GM18861 (cell line): ENCODE measurements around the gene CCDC157.

Experiments used
- ATAC-seq: cut with Tn5 transposase; IDR thresholded peaks from one replicate; pipeline ENCODE4 v1.9.1; 2021; ENCODE audit not compliant: unreplicated experiment

The CCDC157 gene

DNA sequence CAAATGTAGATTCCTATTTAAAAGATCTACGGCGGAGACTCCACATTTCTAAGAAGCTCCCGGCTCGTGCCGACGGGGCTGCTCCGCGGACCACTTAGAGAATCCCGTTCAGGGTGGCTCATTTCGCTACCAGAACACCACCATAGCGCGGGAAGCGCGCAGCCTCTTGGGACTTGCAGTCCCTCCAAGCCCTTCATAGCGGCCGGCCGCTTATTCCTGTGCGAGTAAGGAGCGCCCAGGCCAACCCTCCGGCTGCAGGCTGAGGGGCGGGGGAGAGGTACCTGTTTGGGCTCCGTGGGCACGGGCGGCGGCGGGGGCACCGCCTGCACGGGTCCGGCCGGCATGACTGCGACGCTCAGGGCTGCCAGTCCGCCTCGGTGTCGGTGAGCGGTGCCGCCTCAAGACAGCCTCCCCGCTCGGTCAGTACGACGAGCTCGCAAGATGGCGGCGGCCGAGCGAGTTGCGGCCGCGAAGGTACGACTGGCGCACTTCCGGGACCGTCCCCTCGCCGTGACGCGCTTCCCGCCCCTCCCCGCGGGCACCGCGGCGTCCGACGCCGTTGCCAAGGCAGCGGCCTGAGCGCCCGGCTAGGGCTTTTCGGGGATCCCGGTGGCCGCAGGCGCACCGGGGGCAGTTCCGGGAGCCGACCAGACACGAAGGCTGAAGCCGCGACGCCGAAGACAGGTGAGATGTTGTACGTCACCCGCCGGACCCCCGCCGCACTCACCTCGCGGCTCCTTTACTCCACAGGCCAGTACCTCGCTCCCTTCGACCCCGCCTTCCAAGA, at the start of gene CCDC157, which contains the start of gene SF3A1:
CCDC157 (plus strand) TSS at position 559 of the 787 bp plus-strand sequence. CDS start 8,994 bp downstream, outside the sequence.
SF3A1 (minus strand) TSS at position 446 of the 787 bp plus-strand sequence; CDS start at position 344, 102 bp downstream.
- ATAC-seq = peak; percentile 79

DNA sequence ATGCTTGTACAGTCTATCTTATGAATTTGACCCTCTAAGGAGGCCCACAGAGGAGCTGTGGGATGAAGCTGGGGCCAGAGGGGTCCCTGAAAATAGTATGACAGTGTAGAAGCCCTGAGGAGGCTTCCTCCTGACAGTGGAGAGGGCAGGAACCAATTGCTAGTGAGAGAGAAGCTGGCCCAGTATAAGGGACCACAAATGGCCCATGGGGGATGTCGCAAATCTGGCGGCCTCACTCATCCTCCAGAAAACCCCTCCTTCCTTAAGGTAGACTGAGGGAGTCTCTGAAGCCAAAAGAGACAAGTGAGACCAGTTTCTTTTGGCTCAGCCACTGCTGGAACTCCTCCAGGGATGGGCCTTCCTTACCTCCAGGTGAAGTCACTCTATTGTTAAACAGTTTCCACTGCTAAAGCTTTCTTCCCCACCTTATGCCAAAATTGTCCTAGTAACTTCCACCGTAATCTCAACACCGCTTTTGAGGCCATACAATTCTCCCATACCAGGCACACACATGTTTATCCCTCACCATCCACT, 49.7 kb upstream of the CCDC157 start:
- no peak for ATAC-seq

DNA sequence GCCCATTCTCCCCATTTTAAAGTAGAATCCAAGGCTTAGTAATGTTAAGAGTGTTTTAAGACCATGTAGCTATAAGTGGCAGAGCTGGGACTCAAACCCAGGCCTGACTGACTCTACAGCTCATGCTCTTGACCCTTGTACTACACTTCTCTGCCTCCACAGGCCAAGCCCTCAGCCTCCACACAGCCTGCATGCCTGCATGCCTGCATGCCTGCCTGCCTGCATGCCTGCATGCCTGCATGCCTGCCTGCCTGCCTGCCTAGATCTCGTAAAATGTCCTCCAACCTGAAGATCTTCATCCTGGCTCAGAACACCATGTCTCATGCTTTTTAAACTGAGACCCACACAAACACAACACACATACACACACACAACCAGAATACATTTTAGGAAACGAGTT, 48.7 kb upstream of the CCDC157 start:
- ATAC-seq = no peak

DNA sequence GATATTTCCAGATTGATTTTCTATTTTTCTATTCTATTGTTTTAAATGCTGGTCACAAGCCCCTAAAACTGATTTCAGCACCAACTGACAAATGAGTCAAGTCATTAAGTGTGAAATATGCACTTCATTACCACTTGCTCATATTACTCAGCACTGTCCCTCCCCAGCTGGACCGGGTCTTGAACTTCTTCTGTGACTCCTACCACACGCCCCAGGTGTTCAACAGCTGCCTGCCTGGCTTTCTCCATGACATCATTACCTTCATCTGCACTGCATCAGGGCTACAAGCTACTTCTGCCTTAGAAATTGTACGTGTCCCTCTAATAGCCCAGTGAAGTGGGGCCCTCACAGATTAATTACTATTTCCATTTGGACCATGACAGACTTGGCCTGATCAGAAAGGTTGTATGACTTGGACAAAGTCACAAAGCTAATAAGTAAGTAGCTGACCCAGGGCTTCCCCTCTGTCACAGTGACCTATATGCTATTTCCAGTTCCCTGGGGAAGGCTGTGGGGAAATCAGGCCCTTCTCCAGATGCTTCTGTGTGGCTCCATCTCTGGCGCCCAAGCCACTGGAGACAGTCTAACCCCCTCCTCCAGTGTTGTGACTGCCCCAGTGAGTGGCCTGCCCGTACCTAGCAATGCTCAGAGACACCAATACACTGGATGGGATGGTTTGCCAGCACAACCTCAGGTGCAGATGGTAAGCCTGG, 48.1 kb upstream of the CCDC157 start:
- no peak for ATAC-seq

DNA sequence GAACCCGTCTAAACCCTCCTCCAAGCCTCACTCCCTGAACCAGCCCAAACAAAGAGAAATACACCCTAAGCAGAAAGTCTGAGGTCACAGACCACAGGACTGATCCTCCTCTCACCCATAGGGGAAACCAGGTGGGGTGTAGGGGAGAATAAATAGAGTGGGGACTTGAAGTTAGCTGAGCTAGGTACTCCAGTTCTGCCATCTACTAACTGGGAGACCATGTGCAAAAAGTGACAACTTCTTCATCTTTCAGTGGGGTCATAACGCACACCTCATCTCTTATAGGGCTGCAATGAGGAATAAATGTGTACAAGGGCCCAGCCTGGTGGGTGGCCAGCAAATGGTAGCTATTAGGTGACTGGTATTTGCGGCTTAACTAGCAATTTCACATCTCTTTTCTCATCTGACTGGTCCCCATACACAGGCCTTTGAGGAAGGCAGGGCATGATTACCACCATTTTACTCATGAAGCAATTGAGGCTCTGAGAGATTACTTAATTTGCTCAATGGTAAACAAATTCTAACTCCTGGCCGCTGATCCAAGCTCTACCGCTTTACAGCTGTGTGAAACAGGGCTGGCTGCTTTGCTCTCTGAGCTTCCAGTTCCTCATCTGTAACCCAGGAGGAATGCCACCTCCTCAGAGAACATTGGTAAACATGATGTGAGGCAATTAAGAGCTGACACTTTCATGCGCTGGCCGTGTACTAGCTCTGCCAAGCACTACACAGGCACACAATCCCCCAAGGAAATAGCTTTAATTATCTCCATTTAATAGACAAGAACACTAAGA, 46.7 kb upstream of the CCDC157 start:
- no peak for ATAC-seq

DNA sequence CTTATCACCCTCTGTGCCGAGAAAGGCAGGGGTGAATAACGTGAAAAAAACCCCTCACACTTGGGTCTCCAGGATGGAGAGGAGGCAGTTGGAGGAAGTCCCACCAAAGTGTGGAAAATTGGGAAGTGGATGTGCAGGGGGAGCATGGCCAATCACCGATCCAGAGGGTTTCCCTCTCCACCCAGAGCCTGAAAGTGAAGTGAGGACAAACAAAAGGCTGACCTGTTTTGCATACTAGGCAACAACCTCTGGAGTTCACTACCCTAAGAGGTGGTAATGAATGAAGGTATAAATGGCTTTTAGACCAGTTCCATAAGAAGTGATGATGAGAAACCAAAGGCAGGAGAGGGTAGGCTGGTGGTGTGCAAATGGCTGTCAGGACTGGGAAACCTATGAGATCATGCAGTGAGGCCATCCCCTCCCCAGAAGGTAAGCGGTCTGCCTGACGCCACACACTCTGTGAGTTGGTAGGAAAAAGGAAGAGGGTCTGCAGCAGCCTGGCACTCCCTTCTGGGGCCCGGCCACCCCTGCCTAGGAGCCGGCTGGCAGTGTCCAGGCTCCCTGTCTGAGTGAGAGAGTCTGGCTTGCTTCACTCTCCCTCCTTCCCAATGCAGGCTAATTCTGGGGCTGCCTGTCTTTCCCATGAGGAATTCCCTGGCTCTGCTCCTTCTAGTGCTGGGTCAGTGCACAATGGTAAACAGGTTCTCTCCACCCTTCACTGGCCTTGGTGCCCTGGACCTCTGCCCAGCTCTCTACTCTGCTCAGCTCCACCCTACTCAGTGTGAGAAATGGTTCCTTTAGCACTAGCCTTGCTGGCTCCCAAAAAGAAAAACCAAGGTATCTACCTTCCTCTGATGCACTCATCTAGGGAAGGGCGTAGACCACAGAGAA, 45.7 kb upstream of the CCDC157 start:
- ATAC-seq = no peak

DNA sequence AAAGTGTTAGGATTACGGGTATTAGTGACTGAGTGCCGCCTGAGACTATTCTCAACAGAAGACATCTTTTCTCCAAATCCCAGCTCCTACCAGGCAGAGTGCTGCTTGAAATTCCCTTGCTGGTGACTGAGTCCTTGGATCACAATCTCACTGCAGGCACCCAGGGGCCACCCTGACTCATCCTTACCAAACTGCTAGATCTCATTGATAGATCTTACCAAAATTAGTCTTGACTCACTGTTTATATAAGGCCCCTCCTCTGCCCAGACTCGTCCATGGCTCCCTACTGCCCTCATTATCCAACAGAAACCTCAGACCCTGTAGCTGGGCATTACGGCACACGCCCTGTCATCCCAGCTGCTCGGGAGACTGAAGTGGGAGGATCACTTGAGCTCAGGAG, 44.8 kb upstream of the CCDC157 start:
- ATAC-seq = no peak

DNA sequence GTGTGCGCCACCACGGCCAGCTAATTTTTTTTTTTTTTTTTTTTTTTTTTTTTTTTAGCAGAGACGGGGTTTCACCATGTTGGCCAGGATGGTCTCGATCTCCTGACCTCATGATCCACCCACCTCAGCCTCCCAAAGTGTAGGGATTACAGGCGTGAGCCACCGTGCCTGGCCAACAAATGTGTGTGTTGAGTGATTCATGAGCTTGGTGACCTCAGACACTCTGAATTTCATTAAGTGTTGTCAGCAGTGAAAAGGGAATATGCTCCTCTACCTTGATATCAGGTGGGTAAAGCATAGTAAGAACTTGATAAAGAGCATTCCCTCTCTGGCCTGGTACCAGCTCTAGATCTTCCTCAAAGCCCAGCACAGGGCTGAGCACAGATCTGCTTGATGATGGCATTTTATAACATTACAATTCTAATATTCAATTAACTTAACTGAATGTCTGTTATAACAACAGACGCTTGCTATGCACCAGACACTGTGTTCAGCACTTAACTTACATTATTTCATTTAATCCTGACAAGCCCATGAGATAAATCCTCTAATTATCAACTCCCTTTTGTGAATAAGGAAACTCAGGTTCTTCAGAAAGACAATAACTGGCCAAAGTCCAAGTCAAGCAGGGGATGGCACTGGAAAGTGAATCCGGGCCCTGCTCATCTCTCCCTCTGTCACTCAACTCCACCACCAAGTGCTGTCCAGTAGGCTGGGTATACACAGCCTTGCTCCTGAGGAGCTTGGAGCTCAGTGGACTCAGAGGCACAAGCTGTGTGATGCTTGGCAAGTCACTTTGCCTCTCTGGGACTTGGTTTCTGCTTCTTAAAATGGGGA, 43.1 kb upstream of the CCDC157 start:
- no peak for ATAC-seq

DNA sequence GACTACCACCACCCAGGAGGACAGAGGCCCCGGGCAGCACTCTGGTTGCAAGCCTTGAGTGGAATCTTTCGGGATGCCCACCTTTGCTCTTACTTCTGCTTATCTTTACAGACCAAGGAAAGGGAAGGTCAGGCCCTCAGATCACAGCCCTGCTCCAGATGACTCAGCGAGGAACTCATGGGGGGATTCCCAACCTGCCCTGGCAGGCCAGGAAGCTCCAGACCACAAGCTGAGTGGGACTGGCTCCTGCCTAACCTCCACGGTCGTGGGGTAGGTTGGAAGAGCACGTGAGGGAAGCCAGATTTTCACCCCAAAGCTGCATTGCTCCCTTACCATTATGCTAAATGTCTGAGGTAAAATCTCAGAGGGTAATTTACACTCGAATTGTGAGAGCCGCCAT, 41.9 kb upstream of the CCDC157 start:
- ATAC-seq = no peak

DNA sequence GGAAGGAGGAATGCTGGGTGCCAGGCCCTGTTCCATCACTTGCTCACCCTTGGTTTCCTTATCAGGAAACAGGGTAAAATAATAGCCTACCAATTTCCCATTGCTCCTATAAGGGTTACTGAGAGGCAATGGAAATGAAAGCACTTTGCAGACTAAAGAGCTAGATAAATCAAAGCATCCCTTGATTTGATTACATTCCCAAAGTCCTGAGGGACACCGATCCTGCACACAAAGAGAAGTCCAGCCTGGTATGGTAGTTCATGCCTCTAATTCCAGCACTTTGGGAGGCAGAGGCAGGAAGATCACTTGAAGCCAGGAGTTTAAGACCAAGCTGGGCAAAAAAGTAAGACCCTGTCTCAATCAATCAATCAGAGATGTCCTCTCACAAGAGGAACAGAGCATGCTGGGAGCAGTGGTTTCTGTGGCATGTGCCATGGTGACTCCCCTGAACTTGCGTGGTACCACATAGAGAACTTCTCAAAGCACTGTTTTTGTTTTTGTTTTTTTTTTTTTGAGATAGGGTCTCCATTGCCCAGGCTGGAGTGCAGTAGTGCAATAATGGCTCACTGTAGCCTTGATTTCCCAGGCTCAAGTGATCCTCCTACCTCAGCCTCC, 40.7 kb upstream of the CCDC157 start:
- no peak for ATAC-seq

DNA sequence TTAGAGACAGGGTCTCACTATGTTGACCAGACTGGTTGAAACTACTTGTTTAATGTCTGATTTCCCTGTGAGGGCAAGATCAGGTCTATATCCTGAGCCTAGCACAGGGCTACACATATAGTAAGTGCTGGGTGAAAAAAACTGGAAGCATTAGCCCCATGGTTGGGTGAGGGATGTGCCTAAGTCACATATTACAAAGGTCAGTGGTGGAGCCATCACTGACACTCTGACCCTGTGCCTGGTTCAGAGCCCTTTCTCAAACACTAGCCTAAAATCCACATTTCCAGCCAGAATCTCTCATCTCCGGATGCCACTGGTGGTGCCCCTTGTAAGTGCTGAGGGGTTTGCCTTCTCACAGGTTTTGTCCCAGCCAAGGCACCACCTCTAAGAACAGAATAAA, 39.0 kb upstream of the CCDC157 start:
- no peak for ATAC-seq

DNA sequence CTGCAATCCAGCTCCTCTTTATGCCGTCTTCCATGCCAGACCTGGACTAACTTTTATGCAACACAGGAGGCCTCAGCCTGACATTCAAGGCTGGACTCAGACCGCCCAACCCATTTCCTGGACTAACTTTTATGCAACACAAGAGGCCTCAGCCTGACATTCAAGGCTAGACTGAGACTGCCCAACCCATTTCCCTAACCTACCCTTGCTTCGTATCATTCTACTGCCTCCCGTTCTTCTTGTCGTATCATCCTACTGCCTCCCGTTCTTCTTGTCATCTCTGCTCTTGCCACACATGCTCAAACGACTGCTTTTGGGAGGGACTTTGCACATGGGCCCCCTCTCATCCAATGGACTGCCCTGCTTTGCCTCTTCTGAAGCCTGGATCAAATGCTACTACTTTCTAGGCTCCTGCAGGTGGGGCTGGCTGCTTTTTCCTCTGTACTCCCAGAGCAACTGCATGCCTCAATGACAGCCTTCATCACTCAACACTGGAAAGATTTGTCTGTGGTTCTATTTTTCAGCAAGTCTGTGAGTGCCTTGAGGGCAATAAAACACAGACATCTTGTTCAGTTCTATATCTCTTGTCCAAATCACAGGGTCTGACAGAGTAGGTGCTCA, 37.9 kb upstream of the CCDC157 start:
- ATAC-seq = no peak

DNA sequence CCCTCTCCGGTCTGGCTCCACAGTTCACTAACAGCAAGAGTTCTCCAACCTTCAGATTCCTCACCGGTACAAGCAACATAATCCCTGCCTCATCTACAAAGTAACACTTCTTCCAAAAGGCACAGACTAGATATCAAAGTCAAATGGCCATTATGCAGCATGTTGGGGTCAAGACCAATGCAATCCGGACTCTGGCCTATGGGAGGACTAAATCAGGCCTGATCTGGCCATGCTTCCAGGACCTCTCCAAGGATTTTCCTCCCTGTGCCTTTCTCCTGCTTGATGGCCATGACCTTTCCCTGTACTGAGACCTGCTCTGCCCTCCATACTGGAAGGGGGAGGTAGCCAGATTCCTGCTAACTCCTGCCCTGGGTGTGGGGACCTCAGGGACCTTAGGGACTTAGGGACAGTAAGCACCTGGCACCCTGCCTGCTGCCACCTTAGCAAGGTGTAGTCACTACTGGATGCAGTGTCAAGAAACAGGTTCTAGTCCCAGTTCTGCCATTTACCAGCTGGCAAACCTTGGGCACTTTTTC, 36.7 kb upstream of the CCDC157 start:
- no peak for ATAC-seq

DNA sequence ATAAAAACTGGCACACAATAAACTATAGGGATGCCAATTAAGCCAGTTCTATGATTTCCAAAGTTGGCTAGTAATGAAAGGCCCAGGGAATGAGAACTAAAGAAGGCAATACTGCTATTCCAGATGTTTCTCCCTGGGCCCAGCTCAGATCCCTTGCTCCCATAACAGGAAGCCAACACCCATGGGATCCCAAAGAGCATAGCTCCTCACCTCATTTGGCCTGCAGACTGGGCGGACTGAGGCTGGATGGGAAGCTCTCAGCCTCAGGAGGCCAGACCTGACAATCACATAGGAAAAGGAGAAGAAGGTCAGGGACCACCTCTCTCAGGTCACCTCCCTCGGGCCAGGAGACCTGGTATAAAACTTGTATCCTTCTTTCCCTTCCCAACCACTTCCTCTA, 35.3 kb upstream of the CCDC157 start:
- ATAC-seq = no peak

DNA sequence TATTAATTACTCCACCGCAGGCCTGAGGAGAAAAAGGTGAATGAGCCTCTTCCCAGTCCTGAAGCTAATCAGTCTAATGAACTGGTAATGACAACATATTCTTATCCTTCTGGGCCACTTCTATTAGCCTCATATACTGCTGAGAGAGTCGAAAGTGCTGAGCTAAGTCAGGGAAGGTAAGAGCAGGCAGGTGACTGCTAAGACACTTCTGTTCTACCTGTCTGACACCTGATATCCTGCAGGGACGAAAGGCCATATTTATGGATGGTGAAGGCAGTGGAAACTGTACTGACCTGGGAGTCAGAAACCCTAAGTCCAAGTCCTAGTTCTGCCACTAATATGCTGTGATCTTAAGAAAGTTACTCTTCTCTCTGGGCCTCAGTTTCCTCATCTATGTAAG, 33.6 kb upstream of the CCDC157 start:
- no peak for ATAC-seq

DNA sequence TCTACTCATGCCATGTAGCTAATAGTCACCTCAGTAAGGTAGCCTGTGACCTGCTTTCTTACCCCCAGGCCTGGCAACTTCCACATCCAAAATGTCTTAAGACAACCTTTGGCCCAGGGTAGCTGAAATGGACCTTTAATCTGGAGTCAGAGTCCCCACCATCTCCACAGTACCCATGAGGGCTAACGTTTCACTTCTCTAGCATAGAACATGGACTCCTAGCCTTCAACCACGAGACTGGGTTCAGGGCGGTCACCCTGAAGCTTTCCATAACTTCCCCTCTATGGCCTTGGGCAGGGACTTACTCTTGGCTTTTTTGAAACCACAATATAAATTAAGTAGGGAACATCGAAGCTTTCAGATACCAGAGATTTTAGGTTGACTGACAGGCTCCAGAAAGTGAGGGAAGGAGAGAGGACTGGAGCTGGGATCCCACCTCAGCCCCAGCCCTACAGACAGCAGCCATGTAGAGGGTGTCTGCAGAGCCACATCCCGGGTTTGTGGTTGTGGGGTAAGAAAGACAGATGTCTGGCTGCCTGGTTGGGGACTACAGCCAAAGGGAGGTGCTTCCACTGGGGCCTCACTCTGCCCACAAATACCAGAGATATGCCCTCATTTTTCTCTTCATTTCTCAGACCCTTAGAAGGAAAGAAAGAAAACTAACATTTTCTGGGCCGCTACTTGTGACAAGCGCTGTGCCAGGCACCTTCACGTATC, 32.6 kb upstream of the CCDC157 start:
- no peak for ATAC-seq

DNA sequence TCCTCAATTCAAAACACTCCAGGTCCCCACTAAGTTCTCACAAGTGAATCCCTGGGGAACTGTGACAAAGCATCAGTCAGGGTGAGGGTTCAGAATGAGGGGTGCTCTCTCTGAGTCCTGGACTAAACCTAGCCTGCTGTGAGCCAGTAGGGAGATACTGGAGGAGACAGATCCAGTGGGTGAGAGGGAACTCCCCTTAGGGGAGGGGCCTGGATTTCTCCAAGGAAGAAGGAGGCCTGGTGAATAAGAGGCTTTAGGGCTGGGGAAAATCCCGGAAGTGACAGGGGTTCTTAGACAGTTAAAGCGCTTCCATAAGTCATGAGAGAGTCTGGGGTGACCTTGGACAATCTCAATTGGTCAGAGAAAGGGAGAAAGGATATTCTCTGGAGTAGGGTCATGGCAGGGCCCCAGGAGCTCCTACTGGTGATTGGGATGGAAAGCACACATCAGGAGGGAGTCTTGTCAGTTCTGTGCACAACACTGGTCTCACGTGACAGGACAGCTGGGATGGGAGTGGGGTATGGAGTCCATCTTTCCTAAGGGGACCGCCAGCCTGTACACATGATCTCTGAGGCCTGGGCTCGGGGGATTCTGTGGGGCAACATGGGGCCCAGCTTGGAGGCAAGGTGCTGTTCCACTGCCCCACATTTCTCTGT, 31.6 kb upstream of the CCDC157 start:
- no peak for ATAC-seq
